GM23338 (cell line): ENCODE measurements around the gene CLCF1. TPM values are rescaled to one million over a fixed set of nuclear protein-coding genes. Genes with fewer than 3 reads are reported as not detected.

Source experiments
- ATAC-seq: fragments of 200-7000 bp; cut with Tn5 transposase; 3 replicates; pipeline ENCODE4 v1.9.1; 2020
- DNase-seq: peaks from one replicate; pipeline ENCODE4 v3.0.0-alpha.2; 2015; ENCODE audit warnings: low spot score
- H2AFZ ChIP-seq: fragments of 200-600 bp; sonication (generic); 2 replicates; pipeline ENCODE4 v1.8.0; 2016; ENCODE audit warnings: antibody characterized with exemption, mild to moderate bottlenecking, moderate library complexity
- H3F3A ChIP-seq: fragments of 200-600 bp; sonication (generic); replicated peaks from 2 replicates; pipeline ENCODE4 v1.8.0; 2017; ENCODE audit warnings: antibody characterized with exemption, mixed run types, low read depth
- H3K27ac ChIP-seq: fragments of 200-600 bp; sonication (generic); 2 replicates; pipeline ENCODE4 v1.6.1; 2016; ENCODE audit warnings: low read depth
- H3K27me3 ChIP-seq: fragments of 200-600 bp; sonication (generic); 2 replicates; pipeline ENCODE4 v1.8.0; 2016; ENCODE audit warnings: mild to moderate bottlenecking, mixed run types, moderate library complexity; ENCODE audit not compliant: insufficient read depth
- H3K36me3 ChIP-seq: fragments of 200-600 bp; sonication (generic); 2 replicates; pipeline ENCODE4 v1.8.0; 2016; ENCODE audit warnings: mild to moderate bottlenecking; ENCODE audit not compliant: insufficient read depth
- H3K4me1 ChIP-seq: fragments of 200-600 bp; sonication (generic); 2 replicates; pipeline ENCODE4 v1.8.0; 2016; ENCODE audit warnings: mild to moderate bottlenecking, moderate library complexity; ENCODE audit not compliant: insufficient read depth
- H3K4me2 ChIP-seq: fragments of 200-600 bp; sonication (generic); 2 replicates; pipeline ENCODE4 v1.7.1; 2017; ENCODE audit warnings: mixed run types
- H3K4me3 ChIP-seq: fragments of 200-600 bp; sonication (generic); 2 replicates; pipeline ENCODE4 v1.6.1; 2016; ENCODE audit warnings: mixed run types
- H3K79me2 ChIP-seq: fragments of 200-600 bp; sonication (generic); replicated peaks from 2 replicates; pipeline ENCODE4 v1.8.0; 2017; ENCODE audit warnings: mild to moderate bottlenecking; ENCODE audit not compliant: insufficient read depth
- H3K9me2 ChIP-seq: fragments of 200-600 bp; sonication (generic); 2 replicates; pipeline ENCODE4 v1.8.0; 2017; ENCODE audit not compliant: insufficient read depth
- H4K20me1 ChIP-seq: fragments of 200-600 bp; sonication (generic); replicated peaks from 2 replicates; pipeline ENCODE4 v1.8.0; 2017; ENCODE audit warnings: mild to moderate bottlenecking; ENCODE audit not compliant: insufficient read depth
- H3K27ac Mint-ChIP-seq: 2 replicates; pipeline ENCODE4 v1.8.0; 2020; ENCODE audit warnings: inconsistent platforms, mild to moderate bottlenecking, moderate library complexity, mixed read lengths
- H3K27me3 Mint-ChIP-seq: 3 replicates; pipeline ENCODE4 v1.8.0; 2022; ENCODE audit warnings: low read depth, mild to moderate bottlenecking, moderate library complexity, mixed read lengths, inconsistent platforms; ENCODE audit not compliant: insufficient read depth, poor library complexity
- H3K36me3 Mint-ChIP-seq: 3 replicates; pipeline ENCODE4 v1.8.0; 2021; ENCODE audit warnings: low read depth, mild to moderate bottlenecking, inconsistent platforms, moderate library complexity, mixed read lengths
- H3K4me1 Mint-ChIP-seq: 3 replicates; pipeline ENCODE4 v1.8.0; 2020; ENCODE audit warnings: mild to moderate bottlenecking, inconsistent platforms, mixed read lengths
- H3K4me3 Mint-ChIP-seq: 3 replicates; pipeline ENCODE4 v1.8.0; 2021; ENCODE audit warnings: moderate library complexity, mild to moderate bottlenecking, inconsistent platforms, mixed read lengths
- H3K9me3 Mint-ChIP-seq: 3 replicates; pipeline ENCODE4 v1.8.0; 2020; ENCODE audit warnings: moderate library complexity, mild to moderate bottlenecking, inconsistent platforms, mixed read lengths
- CREB1 ChIP-seq: fragments of 250-450 bp; sonication (Bioruptor Pico); IDR thresholded peaks from 2 replicates; pipeline ENCODE4 v1.5.0; 2020; ENCODE audit warnings: low read depth, mild to moderate bottlenecking, moderate library complexity
- CTCF ChIP-seq, 2 experiments: fragments of 200-600 bp in 1 of 2; sonication (generic) in 1 of 2; conservative IDR thresholded peaks; 2 replicates each; pipeline versions ENCODE4 v1.5.1 to v1.6.1; 2016 to 2017; ENCODE audit warnings: antibody characterized with exemption in 2 of 2, low read depth in 2 of 2, mild to moderate bottlenecking in 2 of 2, moderate library complexity in 1 of 2
- EZH2 ChIP-seq: fragments of 200-600 bp; sonication (generic); IDR thresholded peaks from one replicate; pipeline ENCODE4 v1.8.0; 2017; ENCODE audit warnings: antibody characterized with exemption, mild to moderate bottlenecking, low read depth; ENCODE audit not compliant: unreplicated experiment
- NANOG ChIP-seq: IDR thresholded peaks from 2 replicates; pipeline ENCODE4 v1.6.1; 2016; ENCODE audit warnings: antibody characterized with exemption, borderline replicate concordance
- POLR2AphosphoS5 ChIP-seq: IDR thresholded peaks from 2 replicates; pipeline ENCODE4 v1.6.1; 2016; ENCODE audit warnings: antibody characterized with exemption, low read depth
- STAT1 ChIP-seq: IDR thresholded peaks from one replicate; pipeline ENCODE4 v1.6.1; 2016; ENCODE audit warnings: antibody characterized with exemption; ENCODE audit not compliant: unreplicated experiment
- ZNF114 ChIP-seq: fragments of 250-450 bp; sonication (Bioruptor Pico); IDR thresholded peaks from 2 replicates; pipeline ENCODE4 v1.5.0; 2020; ENCODE audit warnings: mild to moderate bottlenecking, moderate library complexity
- polyA plus RNA-seq: library from polyadenylated mRNA; unstranded; fragments of >200 nt; fragmentation: Nextera tagmentation; extraction: Ambion mirVana; gene quantifications from 2 replicates; pipeline ENCODE4 v1.2.1, GENCODE V29; 2016
- total RNA-seq: library from RNA; depleted of rRNA; stranded (reverse); fragments of >200 nt; shearing (Covaris generic); gene quantifications from 2 replicates; pipeline ENCODE4 v1.2.3, GENCODE V29; 2014

CLCF1 gene
- total and polyA plus RNA-seq, 2 experiments from 2014 or later: 0.32 TPM; not detected in 1

DNA sequence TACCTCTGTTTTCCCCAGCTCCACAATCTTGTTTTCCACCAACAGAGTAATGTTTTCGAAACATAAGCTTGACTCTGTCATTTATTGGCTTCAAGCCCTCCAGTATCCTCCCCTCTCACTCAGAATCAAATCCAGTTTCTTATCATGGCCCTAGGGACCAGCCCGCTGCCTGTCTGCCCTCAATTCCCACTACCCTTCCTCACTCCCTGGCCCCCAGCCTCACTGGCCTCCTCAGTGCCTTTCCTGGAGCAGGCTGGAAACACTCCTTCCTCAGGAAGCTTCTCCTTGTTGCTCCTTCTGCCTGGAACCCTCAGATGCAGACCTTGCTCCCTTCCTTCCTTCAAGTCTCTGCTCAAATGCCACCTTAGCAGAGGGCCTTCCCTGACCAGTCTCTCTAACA, 23.9 kb downstream of the CLCF1 start:
- H3K9me2 ChIP-seq: no peaks in the 10 kb centered on the region
- DNase-seq (no peak), ATAC-seq (no peak)
- no peaks in the 10 kb centered on the region for H3K36me3 Mint-ChIP-seq
- no peaks in the 10 kb centered on the region for H3K36me3 ChIP-seq
- TF ChIP-seq CTCF (conservative IDR thresholded peaks at IDR 0.05; ENCODE audit: low read depth in 2 of 2): no peak
- H3K4me3 Mint-ChIP-seq: no peak overlapping the region; the same call in 2 of the 3 replicates
- H3K27me3 ChIP-seq: no peaks in the 10 kb centered on the region
- H3K27me3 Mint-ChIP-seq: peaks cover 12% of the 10 kb centered on the region
- H3K27ac Mint-ChIP-seq: no peak overlapping the region
- 0 out of 2 replicates have a peak, but pooled peaks cover 14% of the 10 kb centered on the region for H3F3A ChIP-seq
- no peaks in the 10 kb centered on the region for H3K79me2 ChIP-seq
- H3K27ac ChIP-seq: no peak overlapping the region
- H3K4me2 ChIP-seq: no peak overlapping the region
- peaks cover 7% of the 10 kb centered on the region for H3K4me1 ChIP-seq
- H4K20me1 ChIP-seq: no peaks in the 10 kb centered on the region; the same call in 1 of the 2 replicates
- no peaks in the 10 kb centered on the region; the same call in 2 of the 3 replicates for H3K9me3 Mint-ChIP-seq
- no peak overlapping the region for H2AFZ ChIP-seq
- H3K4me3 ChIP-seq: no peak overlapping the region
- H3K4me1 Mint-ChIP-seq: peaks cover 23% of the 10 kb centered on the region

DNA sequence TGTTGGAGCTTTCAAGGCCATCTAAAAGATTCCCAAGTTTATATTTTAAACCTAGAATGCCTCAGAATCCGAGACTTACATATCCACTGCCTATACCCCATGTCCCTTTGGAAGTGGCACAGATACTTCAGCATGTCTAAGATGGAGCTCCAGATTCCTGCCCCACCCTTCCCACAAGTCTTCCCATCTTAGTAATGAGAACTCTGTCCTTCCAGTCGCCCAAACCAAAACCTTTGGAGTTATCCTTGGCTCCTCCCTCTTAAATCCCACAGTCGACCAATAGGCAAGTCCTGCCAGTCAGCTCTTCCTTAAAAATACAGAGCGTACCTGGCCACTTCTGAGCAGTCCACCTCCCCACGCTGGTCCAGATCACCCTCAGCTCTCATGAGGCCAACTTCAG, 24.4 kb downstream of the CLCF1 start:
- DNase-seq (no peak), ATAC-seq (no peak)
- H3K27ac ChIP-seq: no peak overlapping the region
- H3K4me3 ChIP-seq: no peak overlapping the region
- H3K4me1 ChIP-seq: peaks cover 2% of the 10 kb centered on the region
- H3K9me2 ChIP-seq: no peaks in the 10 kb centered on the region
- no peak overlapping the region for H3K4me3 Mint-ChIP-seq
- TF ChIP-seq CREB1 (CRISPR knock-in tag) (no peak), POLR2AphosphoS5 (no peak), EZH2 (no peak), STAT1 (no peak), NANOG (no peak), ZNF114 (CRISPR knock-in tag) (no peak), CTCF (conservative IDR thresholded peaks at IDR 0.05; ENCODE audit: low read depth in 2 of 2) (no peak)
- H2AFZ ChIP-seq: no peak overlapping the region
- H3K36me3 Mint-ChIP-seq: no peaks in the 10 kb centered on the region
- no peaks in the 10 kb centered on the region for H3K79me2 ChIP-seq
- H3K4me2 ChIP-seq: no peak overlapping the region
- no peaks in the 10 kb centered on the region; the same call in 2 of the 3 replicates for H3K9me3 Mint-ChIP-seq
- no peaks in the 10 kb centered on the region for H3K27me3 ChIP-seq
- H3K27ac Mint-ChIP-seq: no peak overlapping the region
- peaks cover 19% of the 10 kb centered on the region for H3K4me1 Mint-ChIP-seq
- no peaks in the 10 kb centered on the region; the same call in 1 of the 2 replicates for H4K20me1 ChIP-seq
- peaks cover 12% of the 10 kb centered on the region for H3K27me3 Mint-ChIP-seq
- 0 out of 2 replicates have a peak, but pooled peaks cover 11% of the 10 kb centered on the region for H3F3A ChIP-seq
- H3K36me3 ChIP-seq: no peaks in the 10 kb centered on the region
